Naive thymus-derived CD4-positive, alpha-beta T cell (primary cell): ENCODE data around the gene NEMP1. TPM values are rescaled to one million over a fixed set of nuclear protein-coding genes. Genes with fewer than 3 reads are reported as not detected.
A peak's percentile ranks its signal among the peaks of the same experiment; 100 is the strongest.

ENCODE experiments used
- ATAC-seq: fragments of 150-1000 bp; cut with Tn5 transposase; 2 replicates; pipeline ENCODE4 v1.10.0; 2021; ENCODE audit warnings: mild to moderate bottlenecking, moderate library complexity
- CTCF ChIA-PET: fragments of 350-600 bp; sonication (Branson Sonifier 250); formaldehyde crosslinking; loops from one replicate; lab custom pipeline; 2021; ENCODE audit warnings: antibody characterized with exemption; lab: Charles Lee
- POLR2A ChIA-PET: fragments of 350-600 bp; sonication (Branson Sonifier 250); formaldehyde crosslinking; loops from one replicate; lab custom pipeline; 2021; ENCODE audit warnings: antibody characterized with exemption, inconsistent platforms; lab: Charles Lee
- DNase-seq, 9 donors: peaks; one replicate each; pipeline versions ENCODE4 v3.0.0 to v3.0.0-alpha.2; 2020 to 2022; ENCODE audit warnings: mixed read lengths in 1 of 9
- H3K27ac ChIP-seq: one replicate; pipeline ENCODE4 v1.7.0; 2013; ENCODE audit warnings: mild to moderate bottlenecking, low read depth, low read length, moderate library complexity
- H3K27me3 ChIP-seq, 2 donors: one replicate each; pipeline ENCODE4 v1.7.0; 2013; ENCODE audit warnings: low read length in 2 of 2, mild to moderate bottlenecking in 2 of 2, moderate library complexity in 2 of 2; ENCODE audit not compliant: control insufficient read depth in 2 of 2, insufficient read depth in 2 of 2
- H3K36me3 ChIP-seq, 3 experiments: 1 replicate in 2 of 3; 2 replicates in 1 of 3; pipeline ENCODE4 v1.7.0; 2013; ENCODE audit warnings: low read length in 3 of 3, mild to moderate bottlenecking in 3 of 3, moderate library complexity in 1 of 3; ENCODE audit not compliant: insufficient read depth in 3 of 3, control insufficient read depth in 2 of 3
- H3K4me1 ChIP-seq, 2 donors: one replicate each; pipeline ENCODE4 v1.7.0; 2013; ENCODE audit warnings: low read length in 2 of 2, mild to moderate bottlenecking in 2 of 2, moderate library complexity in 1 of 2; ENCODE audit not compliant: control insufficient read depth in 2 of 2, insufficient read depth in 2 of 2
- H3K4me3 ChIP-seq: 2 replicates; pipeline ENCODE4 v1.7.0; 2013; ENCODE audit warnings: mild to moderate bottlenecking, low read length
- H3K9me3 ChIP-seq, 3 experiments: 1 replicate in 2 of 3; 2 replicates in 1 of 3; pipeline ENCODE4 v1.7.0; 2013; ENCODE audit warnings: low read length in 3 of 3; ENCODE audit not compliant: control insufficient read depth in 2 of 3
- H3K27ac Mint-ChIP-seq, 9 donors: one replicate each; pipeline ENCODE4 v1.8.0; 2020 to 2022; ENCODE audit warnings: mixed read lengths in 9 of 9, mild to moderate bottlenecking in 8 of 9, moderate library complexity in 5 of 9, inconsistent platforms in 2 of 9
- H3K27me3 Mint-ChIP-seq, 5 donors: one replicate each; pipeline ENCODE4 v1.8.0; 2021 to 2022; ENCODE audit warnings: mixed read lengths in 5 of 5, mild to moderate bottlenecking in 1 of 5
- H3K36me3 Mint-ChIP-seq, 5 donors: one replicate each; pipeline ENCODE4 v1.8.0; 2020 to 2022; ENCODE audit warnings: mixed read lengths in 5 of 5, mild to moderate bottlenecking in 3 of 5, inconsistent platforms in 1 of 5
- H3K4me1 Mint-ChIP-seq, 7 donors: one replicate each; pipeline ENCODE4 v1.8.0; 2020 to 2022; ENCODE audit warnings: mixed read lengths in 7 of 7, mild to moderate bottlenecking in 3 of 7, inconsistent platforms in 1 of 7
- H3K4me3 Mint-ChIP-seq, 10 donors: one replicate each; pipeline ENCODE4 v1.8.0; 2020 to 2022; ENCODE audit warnings: mild to moderate bottlenecking in 10 of 10, mixed read lengths in 10 of 10, moderate library complexity in 6 of 10, inconsistent platforms in 2 of 10
- H3K9me3 Mint-ChIP-seq, 11 donors: one replicate each; pipeline ENCODE4 v1.8.0; 2020 to 2022; ENCODE audit warnings: mixed read lengths in 11 of 11, mild to moderate bottlenecking in 4 of 11, inconsistent platforms in 1 of 11, moderate library complexity in 1 of 11
- intact Hi-C, 2 donors: fragments of 100-400 bp; cut with micrococcal nuclease; formaldehyde crosslinking; loops; one replicate each; pipeline ENCODE4 v1.15.1; 2023
- polyA plus RNA-seq, 2 donors: library from polyadenylated mRNA; unstranded; fragments of 300-500 nt; fragmentation: Illumina TruSeq; gene quantifications; one replicate each; pipeline ENCODE4 v1.2.3, GENCODE V29; 2021
- total RNA-seq, 6 experiments: library from RNA in 5 of 6; stranded (reverse) in 5 of 6; gene quantifications; 1 replicate in 5 of 6; 2 replicates in 1 of 6; pipeline ENCODE4 v1.2.3 and lab custom pipeline; 2021 to 2026

Gene NEMP1
- total and polyA plus RNA-seq, 7 experiments from 2014 or later: 2.9 to 47.6 (median 13.6) TPM

- Histone ChIP-seq H3K9me3 (no peaks in the 10 kb centered on the region), H3K27ac (peak overlapping the region; percentile 83), H3K4me1 (peaks cover 21 to 39% of the 10 kb centered on the region in 2 donors), H3K27me3 (no peaks in the 10 kb centered on the region), H3K36me3 (peaks cover 0 to 55% (median 7%) of the 10 kb centered on the region in 3 experiments), H3K4me3 (no peak overlapping the region)
- peaks cover 0 to 2% (median 0%) of the 10 kb centered on the region in 11 donors for H3K9me3 Mint-ChIP-seq
- no peak for ATAC-seq
- H3K4me3 Mint-ChIP-seq: peak overlapping the region in 9 of 10 donors; percentile 34 to 98 (median 51)
- peaks cover 0 to 15% (median 0%) of the 10 kb centered on the region in 5 donors for H3K36me3 Mint-ChIP-seq
- CTCF ChIA-PET: interaction anchor here (1.2 to 8.5 kb wide), 7 partner anchors 13 to 30 kb away, joined by 5 to 77 read pairs (median 14); partner anchors contain the start of genes NEMP1 and STAT6
- H3K27ac Mint-ChIP-seq: peak overlapping the region in 8 of 9 donors; percentile 74 to 95 (median 84)
- intact Hi-C loops: no loop called here
- peaks cover 39 to 64% (median 47%) of the 10 kb centered on the region in 7 donors for H3K4me1 Mint-ChIP-seq
- DNase-seq: no peak
- H3K27me3 Mint-ChIP-seq: no peaks in the 10 kb centered on the region
- POLR2A ChIA-PET: interaction anchor here (0.5 to 17.0 kb wide), 10 partner anchors 9 to 858 kb away, joined by 3 to 401 read pairs (median 6); partner anchors contain the start of genes NEMP1 and STAT6
Observed at GRCh38 chr12:57091638-57092528, 13.3 kb upstream of the NEMP1 start.

- CTCF ChIA-PET: interaction anchor here (1.3 to 8.5 kb wide), 7 partner anchors 10 to 29 kb away, joined by 3 to 77 read pairs (median 14); partner anchors contain the start of genes NEMP1 and STAT6
Observed at GRCh38 chr12:57090924-57091637, 12.5 kb upstream of the NEMP1 start.

GRCh38 chr12:57090490-57090889 is 11.9 kb upstream of the NEMP1 start:
- intact Hi-C loops: no loop called here
- Mint-ChIP-seq H3K4me1 (peaks cover 48 to 72% (median 57%) of the 10 kb centered on the region in 7 donors), H3K9me3 (peaks cover 0 to 2% (median 0%) of the 10 kb centered on the region in 11 donors), H3K4me3 (peak overlapping the region; percentile 52 to 98 (median 88)), H3K27ac (peak overlapping the region; percentile 1 to 97 (median 79)), H3K27me3 (no peaks in the 10 kb centered on the region), H3K36me3 (peaks cover 0 to 9% (median 0%) of the 10 kb centered on the region in 5 donors)
- peaks cover 25 to 53% of the 10 kb centered on the region in 2 donors for H3K4me1 ChIP-seq
- DNase-seq: no peak
- H3K27ac ChIP-seq: peak overlapping the region; percentile 50
- POLR2A ChIA-PET: interaction anchor here (1.0 to 17.0 kb wide), 6 partner anchors 11 to 454 kb away, joined by 3 to 401 read pairs (median 4); partner anchors contain the start of genes NEMP1 and STAT6
- CTCF ChIA-PET: interaction anchor here (1.0 to 8.5 kb wide), 5 partner anchors 10 to 22 kb away, joined by 3 to 77 read pairs (median 14); partner anchors contain the start of gene STAT6
- peaks cover 0 to 43% (median 7%) of the 10 kb centered on the region in 3 experiments for H3K36me3 ChIP-seq
- no peak overlapping the region for H3K4me3 ChIP-seq
- no peak for ATAC-seq
- no peaks in the 10 kb centered on the region for H3K27me3 ChIP-seq
- no peaks in the 10 kb centered on the region for H3K9me3 ChIP-seq

More at GRCh38 chr12:57090924-57091637, 12.5 kb upstream of the NEMP1 start:
- Mint-ChIP-seq H3K4me3 (peak overlapping the region; percentile 52 to 98 (median 88)), H3K36me3 (peaks cover 0 to 12% (median 0%) of the 10 kb centered on the region in 5 donors), H3K9me3 (peaks cover 0 to 2% (median 0%) of the 10 kb centered on the region in 11 donors), H3K27ac (peak overlapping the region; percentile 1 to 97 (median 79)), H3K4me1 (peaks cover 44 to 70% (median 53%) of the 10 kb centered on the region in 7 donors), H3K27me3 (no peaks in the 10 kb centered on the region)
- DNase-seq (no peak), ATAC-seq (no peak)
- peaks cover 0 to 49% (median 7%) of the 10 kb centered on the region in 3 experiments for H3K36me3 ChIP-seq
- peak overlapping the region; percentile 83 for H3K27ac ChIP-seq
- no peaks in the 10 kb centered on the region for H3K27me3 ChIP-seq
- H3K9me3 ChIP-seq: no peaks in the 10 kb centered on the region
- peaks cover 25 to 47% of the 10 kb centered on the region in 2 donors for H3K4me1 ChIP-seq
- intact Hi-C loops: no loop called here
- POLR2A ChIA-PET: interaction anchor here (1.0 to 17.0 kb wide), 9 partner anchors 8 to 454 kb away, joined by 3 to 401 read pairs (median 6); partner anchors contain the start of genes NEMP1 and STAT6
- no peak overlapping the region for H3K4me3 ChIP-seq

GRCh38 chr12:57089271-57090245 is 11.0 kb upstream of the NEMP1 start:
- H3K27ac Mint-ChIP-seq: peak overlapping the region; percentile 78 to 97 (median 91)
- H3K4me3 Mint-ChIP-seq: peak overlapping the region; percentile 94 to 98 (median 96)
- peak overlapping the region; percentile 79 for H3K27ac ChIP-seq
- peaks cover 25 to 53% of the 10 kb centered on the region in 2 donors for H3K4me1 ChIP-seq
- H3K9me3 ChIP-seq: no peaks in the 10 kb centered on the region
- H3K9me3 Mint-ChIP-seq: peaks cover 0 to 2% (median 0%) of the 10 kb centered on the region in 11 donors
- CTCF ChIA-PET: interaction anchor here (0.5 to 8.5 kb wide), 8 partner anchors 9 to 366 kb away, joined by 3 to 77 read pairs (median 4); partner anchors contain the start of gene STAT6
- H3K27me3 ChIP-seq: no peaks in the 10 kb centered on the region
- H3K36me3 ChIP-seq: peaks cover 0 to 34% (median 7%) of the 10 kb centered on the region in 3 experiments
- H3K27me3 Mint-ChIP-seq: no peaks in the 10 kb centered on the region
- peaks cover 0 to 8% (median 0%) of the 10 kb centered on the region in 5 donors for H3K36me3 Mint-ChIP-seq
- H3K4me3 ChIP-seq: peak overlapping the region; percentile 77
- POLR2A ChIA-PET: interaction anchor here (0.6 to 17.0 kb wide), 6 partner anchors 10 to 42 kb away, joined by 3 to 401 read pairs (median 6); partner anchors contain the start of genes NEMP1 and STAT6
- ATAC-seq (no peak), DNase-seq (peak in 8 of 9 donors; percentile 23 to 71 (median 42))
- intact Hi-C loops: loop anchor here (2.0 to 5.0 kb wide), 11 partner anchors 153 to 1272 kb away; partner anchors contain the start of genes ARHGAP9 (in 2 of the 2), DDIT3 (in 2 of the 2), CDK4 (in 1 of the 2) and CNPY2 (in 1 of the 2)
- H3K4me1 Mint-ChIP-seq: peaks cover 48 to 75% (median 64%) of the 10 kb centered on the region in 7 donors
